Neural cell (in vitro differentiated cells): Measurements from ENCODE around the gene SFI1. TPM values are rescaled to one million over a fixed set of nuclear protein-coding genes. Genes with fewer than 3 reads are reported as not detected.

Source experiments
- H2AFZ ChIP-seq: fragments of 200-600, 300-800 bp; sonication (generic), shearing (Covaris generic); 2 replicates; pipeline ENCODE4 v1.6.0; 2014; ENCODE audit warnings: low read depth, mild to moderate bottlenecking, antibody characterized with exemption, low read length, moderate library complexity
- H3F3A ChIP-seq: fragments of 200-600 bp; shearing (Covaris generic); 2 replicates; pipeline ENCODE4 v1.6.1; 2016; ENCODE audit warnings: mild to moderate bottlenecking, moderate library complexity, mixed read lengths, antibody characterized with exemption, low read length; ENCODE audit not compliant: insufficient read depth, poor library complexity, severe bottlenecking
- H3K27ac ChIP-seq: fragments of 200-600, 300-800 bp; sonication (generic), shearing (Covaris generic); 2 replicates; pipeline ENCODE4 v1.5.1; 2014; ENCODE audit warnings: mild to moderate bottlenecking, low read length, moderate library complexity
- H3K27me3 ChIP-seq: fragments of 300-800, 200-600 bp; sonication (generic), shearing (Covaris generic); 2 replicates; pipeline ENCODE4 v1.6.0; 2014; ENCODE audit warnings: mild to moderate bottlenecking, low read depth, low read length, moderate library complexity; ENCODE audit not compliant: insufficient read depth
- H3K36me3 ChIP-seq: fragments of 300-800, 200-600 bp; sonication (generic), shearing (Covaris generic); 2 replicates; pipeline ENCODE4 v1.5.1; 2014; ENCODE audit warnings: mild to moderate bottlenecking, antibody characterized with exemption, low read length, moderate library complexity; ENCODE audit not compliant: insufficient read depth
- H3K4me2 ChIP-seq: fragments of 300-800, 200-600 bp; sonication (generic), shearing (Covaris generic); 2 replicates; pipeline ENCODE4 v1.6.0; 2014; ENCODE audit warnings: mild to moderate bottlenecking, low read length
- H3K4me3 ChIP-seq: fragments of 300-800, 200-600 bp; sonication (generic), shearing (Covaris generic); 2 replicates; pipeline ENCODE4 v1.5.1; 2014; ENCODE audit warnings: mild to moderate bottlenecking, low read length, moderate library complexity
- H3K79me2 ChIP-seq: fragments of 200-600 bp; shearing (Covaris generic); replicated peaks from 2 replicates; pipeline ENCODE4 v1.6.0; 2014; ENCODE audit warnings: mild to moderate bottlenecking, low read length, moderate library complexity; ENCODE audit not compliant: insufficient read depth
- H3K9ac ChIP-seq: fragments of 300-800, 200-600 bp; sonication (generic), shearing (Covaris generic); 2 replicates; pipeline ENCODE4 v1.6.1; 2016; ENCODE audit warnings: mild to moderate bottlenecking, low read length, mixed read lengths
- H3K9me2 ChIP-seq: fragments of 200-600 bp; shearing (Covaris generic); 2 replicates; pipeline ENCODE4 v1.6.1; 2016; ENCODE audit warnings: mild to moderate bottlenecking, low read length, mixed read lengths; ENCODE audit not compliant: insufficient read depth
- H3K9me3 ChIP-seq: fragments of 200-600, 300-800 bp; sonication (generic), shearing (Covaris generic); 2 replicates; pipeline ENCODE4 v1.6.1; 2016; ENCODE audit warnings: mild to moderate bottlenecking, mixed run types, low read length, moderate library complexity, mixed read lengths
- H4K20me1 ChIP-seq: fragments of 200-600 bp; shearing (Covaris generic); 2 replicates; pipeline ENCODE4 v1.6.1; 2016; ENCODE audit warnings: mild to moderate bottlenecking, mixed run types; ENCODE audit not compliant: insufficient read depth
- CTCF ChIP-seq: fragments of 450-650 bp; IDR thresholded peaks from 2 replicates; pipeline ENCODE4 v1.5.1; 2014; ENCODE audit warnings: antibody characterized with exemption, mild to moderate bottlenecking, moderate library complexity; ENCODE audit not compliant: poor library complexity, severe bottlenecking
- EP300 ChIP-seq: fragments of 450-650 bp; conservative IDR thresholded peaks from 2 replicates; pipeline ENCODE4 v1.6.1; 2014; ENCODE audit warnings: antibody characterized with exemption, mild to moderate bottlenecking, moderate library complexity; ENCODE audit not compliant: poor library complexity, severe bottlenecking
- EZH2 ChIP-seq: fragments of 200-600, 300-800 bp; shearing (Covaris generic), sonication (generic); IDR thresholded peaks from 2 replicates; pipeline ENCODE4 v1.6.1; 2014; ENCODE audit warnings: antibody characterized with exemption, low read length, borderline replicate concordance, mild to moderate bottlenecking; ENCODE audit not compliant: insufficient read depth, poor library complexity, severe bottlenecking
- MXI1 ChIP-seq: fragments of 450-650 bp; conservative IDR thresholded peaks from 2 replicates; pipeline ENCODE4 v1.6.1; 2014; ENCODE audit warnings: antibody characterized with exemption, mild to moderate bottlenecking; ENCODE audit not compliant: poor library complexity, severe bottlenecking
- POLR2AphosphoS5 ChIP-seq: IDR thresholded peaks from 2 replicates; pipeline ENCODE4 v1.6.1; 2012
- RAD21 ChIP-seq: fragments of 450-650 bp; conservative IDR thresholded peaks from 2 replicates; pipeline ENCODE4 v1.6.1; 2014; ENCODE audit warnings: antibody characterized with exemption, mild to moderate bottlenecking, moderate library complexity
- REST ChIP-seq: IDR thresholded peaks from 2 replicates; pipeline ENCODE4 v1.6.1; 2012; ENCODE audit warnings: borderline replicate concordance
- SMC3 ChIP-seq: fragments of 450-650 bp; conservative IDR thresholded peaks from 2 replicates; pipeline ENCODE4 v1.6.1; 2014; ENCODE audit warnings: antibody characterized with exemption, mild to moderate bottlenecking, moderate library complexity; ENCODE audit not compliant: poor library complexity
- TAF1 ChIP-seq: IDR thresholded peaks from 2 replicates; pipeline ENCODE4 v1.6.1; 2012; ENCODE audit warnings: low read depth
- polyA plus RNA-seq: library from polyadenylated mRNA; depleted of rRNA; stranded (reverse); fragments of >200 nt; gene quantifications from 2 replicates; pipeline ENCODE4 v1.2.3, GENCODE V29; 2014

SFI1 gene
- polyA plus RNA-seq, 1 donor from 2014 or later: 19.9 TPM

GRCh38 chr22:31613904-31614296 lies 117.6 kb downstream of the SFI1 start:
- no peak overlapping the region for H3K4me2 ChIP-seq
- no peaks in the 10 kb centered on the region for H3K27me3 ChIP-seq
- no peaks in the 10 kb centered on the region for H4K20me1 ChIP-seq
- no peak overlapping the region for H3K9ac ChIP-seq
- no peak overlapping the region for H3K4me3 ChIP-seq
- H3F3A ChIP-seq: no peaks in the 10 kb centered on the region
- no peaks in the 10 kb centered on the region for H3K79me2 ChIP-seq
- no peaks in the 10 kb centered on the region for H3K9me3 ChIP-seq
- no peak for TF ChIP-seq POLR2AphosphoS5
- TF ChIP-seq REST: no peak
- no peak for TF ChIP-seq RAD21
- TF ChIP-seq MXI1: no peak
- no peak for TF ChIP-seq EZH2
- no peak for TF ChIP-seq CTCF
- no peak for TF ChIP-seq EP300
- TF ChIP-seq SMC3: no peak
- no peak for TF ChIP-seq TAF1
- no peak overlapping the region for H3K27ac ChIP-seq
- peaks cover 2% of the 10 kb centered on the region for H3K36me3 ChIP-seq
- H2AFZ ChIP-seq: no peak overlapping the region
- no peaks in the 10 kb centered on the region for H3K9me2 ChIP-seq

GRCh38 chr22:31614781-31615490 lies 118.6 kb downstream of the SFI1 start:
- TF ChIP-seq EZH2 (no peak), MXI1 (no peak), CTCF (no peak), REST (no peak), SMC3 (no peak), POLR2AphosphoS5 (no peak), RAD21 (no peak), EP300 (no peak)
- Histone ChIP-seq H4K20me1 (no peaks in the 10 kb centered on the region), H3K9ac (no peak overlapping the region), H3K79me2 (no peaks in the 10 kb centered on the region), H3K27ac (no peak overlapping the region), H3F3A (no peaks in the 10 kb centered on the region), H3K4me3 (no peak overlapping the region), H2AFZ (no peak overlapping the region), H3K36me3 (peaks cover 5% of the 10 kb centered on the region), H3K4me2 (no peak overlapping the region), H3K9me3 (no peaks in the 10 kb centered on the region), H3K9me2 (no peaks in the 10 kb centered on the region), H3K27me3 (no peaks in the 10 kb centered on the region)
